MM.1S (cell line): Measurements from ENCODE around the gene ABHD1.
"Not testable (repeated sequence)": the region's sequence is repeated elsewhere in the genome, so short reads cannot be mapped to it uniquely, and the experiment has no call there.

Experiments
- DNase-seq: peaks from one replicate; pipeline ENCODE4 v3.0.0-alpha.2; 2015
- H2AFZ ChIP-seq: fragments of 300-600 bp; sonication (generic); 2 replicates; pipeline ENCODE4 v1.6.0; 2016; ENCODE audit warnings: antibody characterized with exemption, low read length
- H3F3A ChIP-seq: fragments of 300-600 bp; sonication (generic); 2 replicates; pipeline ENCODE4 v1.6.1; 2016; ENCODE audit warnings: mild to moderate bottlenecking, antibody characterized with exemption, low read length, moderate library complexity, mixed read lengths; ENCODE audit not compliant: insufficient read depth
- H3K27ac ChIP-seq: fragments of 300-600 bp; sonication (generic); 2 replicates; pipeline ENCODE4 v1.5.1; 2016; ENCODE audit warnings: mild to moderate bottlenecking, low read length
- H3K27me3 ChIP-seq: fragments of 300-600 bp; sonication (generic); replicated peaks from 2 replicates; pipeline ENCODE4 v1.6.0; 2016; ENCODE audit warnings: low read length; ENCODE audit not compliant: insufficient read depth
- H3K36me3 ChIP-seq: fragments of 300-600 bp; sonication (generic); replicated peaks from 2 replicates; pipeline ENCODE4 v1.6.1; 2016; ENCODE audit warnings: mild to moderate bottlenecking, low read length, mixed read lengths; ENCODE audit not compliant: insufficient read depth
- H3K4me1 ChIP-seq: fragments of 300-600 bp; sonication (generic); 2 replicates; pipeline ENCODE4 v1.6.1; 2016; ENCODE audit warnings: low read length, mixed read lengths
- H3K4me2 ChIP-seq: fragments of 300-600 bp; sonication (generic); 2 replicates; pipeline ENCODE4 v1.6.0; 2016; ENCODE audit warnings: low read depth, low read length
- H3K4me3 ChIP-seq: fragments of 300-600 bp; sonication (generic); 2 replicates; pipeline ENCODE4 v1.5.1; 2016; ENCODE audit warnings: low read length, mixed read lengths
- H3K79me2 ChIP-seq: fragments of 300-600 bp; sonication (generic); 2 replicates; pipeline ENCODE4 v1.6.1; 2016; ENCODE audit warnings: mixed run types, low read length, mixed read lengths
- H3K9ac ChIP-seq: fragments of 300-600 bp; sonication (generic); 2 replicates; pipeline ENCODE4 v1.6.1; 2016; ENCODE audit warnings: low read length, mixed read lengths
- H3K9me2 ChIP-seq: fragments of 300-600 bp; sonication (generic); replicated peaks from 2 replicates; pipeline ENCODE4 v1.6.1; 2016; ENCODE audit warnings: mild to moderate bottlenecking, low read length, mixed read lengths; ENCODE audit not compliant: insufficient read depth
- H3K9me3 ChIP-seq: fragments of 300-600 bp; sonication (generic); replicated peaks from 2 replicates; pipeline ENCODE4 v1.6.1; 2016; ENCODE audit warnings: mild to moderate bottlenecking, low read length, mixed read lengths; ENCODE audit not compliant: insufficient read depth
- H4K20me1 ChIP-seq: fragments of 300-600 bp; sonication (generic); 2 replicates; pipeline ENCODE4 v1.6.1; 2016; ENCODE audit warnings: mild to moderate bottlenecking, low read length, moderate library complexity, mixed read lengths; ENCODE audit not compliant: insufficient read depth
- EZH2 ChIP-seq: fragments of 300-600 bp; sonication (generic); optimal IDR thresholded peaks from 2 replicates; pipeline ENCODE3; 2017; ENCODE audit warnings: low read depth, mild to moderate bottlenecking, antibody characterized with exemption, low read length, mixed read lengths
- EZH2phosphoT487 ChIP-seq: fragments of 300-600 bp; sonication (generic); IDR thresholded peaks from 2 replicates; pipeline ENCODE4 v1.6.1; 2018; ENCODE audit warnings: antibody characterized with exemption, low read length
- TF ChIP-seq, protein P1 (sequence below): fragments of 300-600 bp; sonication (generic); IDR thresholded peaks from 2 replicates; pipeline ENCODE4 v1.5.1; 2016; ENCODE audit warnings: antibody characterized with exemption, low read length, mixed read lengths

Gene ABHD1

DNA sequence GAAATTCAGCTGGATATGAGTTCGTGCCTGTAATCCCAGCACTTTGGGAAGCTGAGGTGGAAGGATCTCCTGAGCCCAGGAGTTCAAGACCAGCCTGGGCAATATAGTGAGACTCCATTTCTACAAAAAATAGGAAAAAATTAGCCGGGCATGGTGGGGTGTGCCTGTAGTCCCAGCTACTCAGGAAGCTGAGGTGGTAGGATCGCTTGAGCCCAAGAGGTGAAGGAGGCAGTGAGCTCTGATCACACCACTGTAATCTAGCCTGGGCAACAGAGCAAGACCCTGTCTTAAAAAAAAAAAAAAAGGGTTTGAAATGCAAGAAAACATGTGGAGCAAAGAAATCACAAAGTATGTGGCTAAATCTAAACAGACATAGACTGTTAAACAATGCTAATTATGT, 14.5 kb upstream of the ABHD1 start:
- no peak overlapping the region for H3K27ac ChIP-seq

DNA sequence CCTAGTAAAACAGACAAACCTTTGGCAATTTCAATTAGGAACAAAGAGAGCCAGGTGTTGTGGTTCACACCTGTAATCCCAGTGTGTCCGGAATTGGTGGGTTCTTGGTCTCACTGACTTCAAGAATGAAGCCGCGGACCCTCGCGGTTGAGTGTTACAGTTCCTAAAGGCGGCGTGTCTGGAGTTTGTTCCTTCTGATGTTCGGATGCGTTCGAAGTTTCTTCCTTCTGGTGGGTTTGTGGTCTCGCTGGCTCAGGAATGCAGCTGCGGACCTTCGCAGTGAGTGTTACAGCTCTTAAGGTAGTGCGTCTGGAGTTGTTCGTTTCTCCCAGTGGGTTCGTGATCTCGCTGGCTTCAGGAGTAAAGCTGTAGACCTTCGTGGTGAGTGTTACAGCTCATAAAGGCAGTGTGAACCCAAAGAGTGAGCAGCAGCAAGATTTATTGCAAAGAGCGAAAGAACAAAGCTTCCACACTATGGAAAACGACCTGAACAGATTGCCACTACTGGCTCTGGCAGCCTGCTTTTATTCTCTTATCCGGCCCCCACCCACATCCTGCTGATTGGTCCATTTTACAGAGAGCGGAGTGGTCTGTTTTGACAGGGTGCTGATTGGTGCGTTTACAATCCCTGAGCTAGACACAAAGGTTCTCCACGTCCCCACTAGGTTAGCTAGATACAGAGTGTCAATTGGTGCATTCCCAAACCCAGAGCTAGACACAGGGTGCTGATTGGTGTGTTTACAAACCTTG, 12.8 kb upstream of the ABHD1 start:
- DNase-seq, H4K20me1 ChIP-seq, H3K36me3 ChIP-seq, H3K27ac ChIP-seq, H3K4me1 ChIP-seq, H3K4me3 ChIP-seq, H3K9me3 ChIP-seq, H3K79me2 ChIP-seq, H3K9me2 ChIP-seq, H3K4me2 ChIP-seq, H3K9ac ChIP-seq, H3K27me3 ChIP-seq, H3F3A ChIP-seq, H2AFZ ChIP-seq: not testable (repeated sequence)

More for the DNA sequence above, 14.5 kb upstream of the ABHD1 start:
- Histone ChIP-seq H2AFZ (no peak overlapping the region), H3K4me2 (no peak overlapping the region), H3K9ac (no peak overlapping the region), H3K79me2 (no peaks in the 10 kb centered on the region), H4K20me1 (no peaks in the 10 kb centered on the region), H3K9me3 (no peaks in the 10 kb centered on the region), H3K36me3 (no peaks in the 10 kb centered on the region), H3K9me2 (no peaks in the 10 kb centered on the region), H3F3A (0 out of 2 replicates have a peak, but pooled peaks cover 4% of the 10 kb centered on the region), H3K27me3 (no peaks in the 10 kb centered on the region), H3K4me1 (peaks cover 9% of the 10 kb centered on the region), H3K4me3 (no peak overlapping the region)
- DNase-seq, result no peak
- TF ChIP-seq EZH2, result no peak
- no peak for TF ChIP-seq EZH2phosphoT487
- TF ChIP-seq, protein P1, sequence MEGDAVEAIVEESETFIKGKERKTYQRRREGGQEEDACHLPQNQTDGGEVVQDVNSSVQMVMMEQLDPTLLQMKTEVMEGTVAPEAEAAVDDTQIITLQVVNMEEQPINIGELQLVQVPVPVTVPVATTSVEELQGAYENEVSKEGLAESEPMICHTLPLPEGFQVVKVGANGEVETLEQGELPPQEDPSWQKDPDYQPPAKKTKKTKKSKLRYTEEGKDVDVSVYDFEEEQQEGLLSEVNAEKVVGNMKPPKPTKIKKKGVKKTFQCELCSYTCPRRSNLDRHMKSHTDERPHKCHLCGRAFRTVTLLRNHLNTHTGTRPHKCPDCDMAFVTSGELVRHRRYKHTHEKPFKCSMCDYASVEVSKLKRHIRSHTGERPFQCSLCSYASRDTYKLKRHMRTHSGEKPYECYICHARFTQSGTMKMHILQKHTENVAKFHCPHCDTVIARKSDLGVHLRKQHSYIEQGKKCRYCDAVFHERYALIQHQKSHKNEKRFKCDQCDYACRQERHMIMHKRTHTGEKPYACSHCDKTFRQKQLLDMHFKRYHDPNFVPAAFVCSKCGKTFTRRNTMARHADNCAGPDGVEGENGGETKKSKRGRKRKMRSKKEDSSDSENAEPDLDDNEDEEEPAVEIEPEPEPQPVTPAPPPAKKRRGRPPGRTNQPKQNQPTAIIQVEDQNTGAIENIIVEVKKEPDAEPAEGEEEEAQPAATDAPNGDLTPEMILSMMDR, result no peak

DNA sequence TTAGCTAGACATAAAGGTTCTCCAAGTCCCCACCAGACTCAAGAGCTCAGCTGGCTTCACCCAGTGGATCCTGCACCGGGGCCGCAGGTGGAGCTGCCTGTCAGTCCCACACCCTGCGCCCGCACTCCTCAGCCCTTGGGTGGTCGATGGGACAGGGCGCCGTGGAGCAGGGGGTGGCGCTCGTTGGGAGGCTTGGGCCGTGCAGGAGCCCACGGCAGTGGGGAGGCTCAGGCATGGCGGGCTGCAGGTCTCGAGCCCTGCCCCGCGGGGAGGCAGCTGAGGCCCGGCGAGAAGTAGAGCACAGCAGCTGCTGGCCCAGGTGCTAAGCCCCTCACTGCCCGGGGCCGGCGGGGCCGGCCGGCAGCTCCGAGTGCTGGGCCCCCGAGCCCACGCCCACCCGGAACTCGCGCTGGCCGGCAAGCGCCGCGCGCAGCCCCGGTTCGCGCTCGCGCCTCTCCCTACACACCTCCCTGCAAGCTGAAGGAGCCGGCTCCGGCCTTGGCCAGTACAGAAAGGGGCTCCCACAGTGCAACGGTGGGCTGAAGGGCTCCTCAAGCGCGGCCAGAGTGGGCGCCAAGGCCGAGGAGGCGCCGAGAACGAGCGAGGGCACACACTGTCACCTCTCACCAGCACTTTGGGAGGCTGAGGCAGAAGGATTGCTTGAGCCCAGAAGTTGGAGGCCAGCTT, 12.1 kb upstream of the ABHD1 start:
- not testable (repeated sequence) for DNase-seq, H3K27ac ChIP-seq, H3K27me3 ChIP-seq, H3K36me3 ChIP-seq, H3F3A ChIP-seq, H3K9me2 ChIP-seq, H4K20me1 ChIP-seq, H3K4me2 ChIP-seq, H3K9me3 ChIP-seq, H3K4me1 ChIP-seq, H3K4me3 ChIP-seq, H2AFZ ChIP-seq, H3K9ac ChIP-seq, H3K79me2 ChIP-seq

DNA sequence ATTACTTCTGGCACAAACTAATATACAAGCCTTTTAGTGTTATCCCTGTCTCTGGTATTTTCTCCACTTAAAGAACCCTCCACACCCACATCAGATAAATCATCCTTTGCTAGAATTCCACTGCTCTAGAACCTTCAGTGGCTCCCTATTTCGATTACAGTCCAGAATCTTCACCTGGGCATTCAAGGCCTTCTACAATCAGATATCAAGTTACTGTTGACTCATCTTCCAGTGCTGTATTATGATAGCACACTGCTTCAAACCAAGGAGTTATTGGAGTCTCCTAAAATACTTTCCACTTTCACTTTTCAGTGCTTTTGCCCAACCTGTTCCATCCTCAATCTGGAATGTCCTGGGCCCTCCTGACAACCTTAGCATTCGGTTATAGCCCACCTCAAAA, 8.1 kb upstream of the ABHD1 start:
- H3F3A ChIP-seq, result no peaks in the 10 kb centered on the region
- no peak overlapping the region for H2AFZ ChIP-seq
- H3K27me3 ChIP-seq, result no peaks in the 10 kb centered on the region
- no peaks in the 10 kb centered on the region for H3K9me2 ChIP-seq
- H3K4me3 ChIP-seq, result no peak overlapping the region
- no peak for DNase-seq
- no peak overlapping the region for H3K4me2 ChIP-seq
- no peaks in the 10 kb centered on the region for H3K4me1 ChIP-seq
- no peaks in the 10 kb centered on the region for H4K20me1 ChIP-seq
- H3K79me2 ChIP-seq, result no peaks in the 10 kb centered on the region
- no peaks in the 10 kb centered on the region for H3K36me3 ChIP-seq
- H3K27ac ChIP-seq, result no peak overlapping the region
- H3K9me3 ChIP-seq, result no peaks in the 10 kb centered on the region
- TF ChIP-seq EZH2phosphoT487 (no peak), EZH2 (no peak)
- TF ChIP-seq, protein P1, result no peak
- no peak overlapping the region for H3K9ac ChIP-seq
